IMR-90 (cell line): ENCODE measurements around the gene BOD1. TPM values are rescaled to one million over a fixed set of nuclear protein-coding genes. Genes with fewer than 3 reads are reported as not detected.

Experiments used
- ATAC-seq: fragments of 200-7000 bp; cut with Tn5 transposase; 2 replicates; pipeline ENCODE4 v1.9.1; 2020; ENCODE audit warnings: low read depth, mild to moderate bottlenecking, moderate library complexity
- BruUV-seq: library from RNA; stranded (reverse); fragments of 400-500 nt; replicated peaks from 2 replicates; lab custom pipeline; 2021; lab: Mats Ljungman, UMichigan
- CTCF ChIA-PET: fragments of 300-600 bp; formaldehyde crosslinking; extraction: SDS; loops from one replicate; lab custom pipeline; 2021; ENCODE audit warnings: antibody characterized with exemption; lab: Yijun Ruan, JAX
- POLR2A ChIA-PET: fragments of 300-600 bp; sonication (Branson Sonifier 250); formaldehyde crosslinking; loops from one replicate; lab custom pipeline; 2022; ENCODE audit warnings: antibody characterized with exemption; ENCODE audit not compliant: unreplicated experiment; lab: Charles Lee
- DNase-seq: peaks from one replicate; pipeline ENCODE4 v3.0.0; 2013
- H2AFZ ChIP-seq: replicated peaks from 2 replicates; pipeline ENCODE3; 2013; ENCODE audit warnings: low read length, mild to moderate bottlenecking; ENCODE audit not compliant: poor library complexity
- H2AK5ac ChIP-seq: 2 replicates; pipeline ENCODE4 v1.6.1; 2013; ENCODE audit warnings: low read depth, low read length, inconsistent platforms
- H2AK9ac ChIP-seq: replicated peaks from 2 replicates; pipeline ENCODE3; 2013; ENCODE audit warnings: mild to moderate bottlenecking, low read depth, low read length, moderate library complexity; ENCODE audit not compliant: poor library complexity
- H2BK120ac ChIP-seq: 2 replicates; pipeline ENCODE4 v1.6.1; 2013; ENCODE audit warnings: low read depth, low read length, inconsistent platforms
- H2BK15ac ChIP-seq: 3 replicates; pipeline ENCODE4 v1.6.1; 2013; ENCODE audit warnings: low read depth, low read length, inconsistent platforms
- H2BK20ac ChIP-seq: 2 replicates; pipeline ENCODE4 v1.6.1; 2013; ENCODE audit warnings: low read depth, mild to moderate bottlenecking, inconsistent platforms, low read length, moderate library complexity
- H2BK5ac ChIP-seq: 2 replicates; pipeline ENCODE4 v1.6.1; 2013; ENCODE audit warnings: mild to moderate bottlenecking, low read depth, low read length, inconsistent platforms; ENCODE audit not compliant: poor library complexity, severe bottlenecking
- H3K14ac ChIP-seq: replicated peaks from 2 replicates; pipeline ENCODE4 v1.6.1; 2013; ENCODE audit warnings: low read depth, low read length, inconsistent platforms
- H3K18ac ChIP-seq: 2 replicates; pipeline ENCODE4 v1.6.1; 2013; ENCODE audit warnings: low read depth, low read length, control low read depth
- H3K23ac ChIP-seq: 2 replicates; pipeline ENCODE4 v1.6.1; 2013; ENCODE audit warnings: low read depth, low read length, inconsistent platforms
- H3K27ac ChIP-seq: 2 replicates; pipeline ENCODE4 v1.5.1; 2013; ENCODE audit warnings: mild to moderate bottlenecking, control low read depth, low read length; ENCODE audit not compliant: insufficient read depth
- H3K27me3 ChIP-seq: 2 replicates; pipeline ENCODE4 v1.6.1; 2013; ENCODE audit warnings: low read length; ENCODE audit not compliant: control insufficient read depth, insufficient read depth
- H3K36me3 ChIP-seq: 2 replicates; pipeline ENCODE4 v1.6.1; 2013; ENCODE audit warnings: low read length, mixed read lengths; ENCODE audit not compliant: control insufficient read depth, insufficient read depth
- H3K4ac ChIP-seq: 2 replicates; pipeline ENCODE4 v1.6.1; 2013; ENCODE audit warnings: low read depth, low read length, inconsistent platforms
- H3K4me1 ChIP-seq: 2 replicates; pipeline ENCODE4 v1.6.1; 2013; ENCODE audit warnings: low read length, mixed read lengths; ENCODE audit not compliant: control insufficient read depth, insufficient read depth
- H3K4me2 ChIP-seq: 2 replicates; pipeline ENCODE4 v1.6.1; 2013; ENCODE audit warnings: low read depth, mild to moderate bottlenecking, control low read depth, low read length, moderate library complexity
- H3K4me3 ChIP-seq: 2 replicates; pipeline ENCODE4 v1.5.1; 2013; ENCODE audit warnings: low read depth, mild to moderate bottlenecking, control low read depth, low read length, moderate library complexity; ENCODE audit not compliant: insufficient read depth
- H3K56ac ChIP-seq: 2 replicates; pipeline ENCODE4 v1.6.1; 2013; ENCODE audit warnings: low read length, inconsistent platforms; ENCODE audit not compliant: insufficient read depth; ENCODE audit errors: extremely low read depth
- H3K79me1 ChIP-seq, 2 experiments: 2 replicates each; pipeline ENCODE4 v1.6.1; 2013; ENCODE audit warnings: low read length in 2 of 2, inconsistent platforms in 1 of 2, low read depth in 1 of 2
- H3K9ac ChIP-seq: 2 replicates; pipeline ENCODE4 v1.6.1; 2013; ENCODE audit warnings: low read depth, low read length, control low read depth
- H3K9me1 ChIP-seq: 2 replicates; pipeline ENCODE4 v1.6.1; 2013; ENCODE audit warnings: low read length, inconsistent platforms; ENCODE audit not compliant: insufficient read depth
- H3K9me3 ChIP-seq: 2 replicates; pipeline ENCODE4 v1.6.1; 2013; ENCODE audit warnings: low read length; ENCODE audit not compliant: control insufficient read depth, insufficient read depth
- H4K20me1 ChIP-seq: 2 replicates; pipeline ENCODE4 v1.6.1; 2013; ENCODE audit warnings: low read length, inconsistent platforms; ENCODE audit not compliant: insufficient read depth
- H4K5ac ChIP-seq: 2 replicates; pipeline ENCODE4 v1.6.1; 2013; ENCODE audit warnings: mild to moderate bottlenecking, low read depth, low read length, control low read depth
- H4K8ac ChIP-seq, 2 experiments: 2 replicates each; pipeline ENCODE4 v1.6.1; 2013; ENCODE audit warnings: low read depth in 2 of 2, low read length in 2 of 2, control low read depth in 1 of 2, inconsistent platforms in 1 of 2
- H4K91ac ChIP-seq: 2 replicates; pipeline ENCODE4 v1.6.1; 2013; ENCODE audit warnings: low read depth, low read length, inconsistent platforms; ENCODE audit not compliant: insufficient read depth
- CHD1 ChIP-seq: IDR thresholded peaks from 2 replicates; pipeline ENCODE4 v1.6.1; 2012; ENCODE audit warnings: low read depth, low read length, improper control_type of control experiment
- MAZ ChIP-seq: IDR thresholded peaks from 2 replicates; pipeline ENCODE4 v1.6.1; 2012; ENCODE audit warnings: low read depth, mild to moderate bottlenecking, low read length, improper control_type of control experiment, moderate library complexity, borderline replicate concordance
- MXI1 ChIP-seq: IDR thresholded peaks from 2 replicates; pipeline ENCODE4 v1.6.1; 2012; ENCODE audit warnings: low read depth, mild to moderate bottlenecking, low read length, moderate library complexity, borderline replicate concordance
- RAD21 ChIP-seq: IDR thresholded peaks from 2 replicates; pipeline ENCODE4 v1.6.1; 2012; ENCODE audit warnings: low read length, improper control_type of control experiment
- WGBS, 2 experiments: methylation state at CpG; one replicate each; pipeline versions ENCODE4 v1.1.5 to v1.1.7; 2013; ENCODE audit warnings: missing lambda C conversion rate in 2 of 2; ENCODE audit not compliant: insufficient read length in 1 of 2; ENCODE audit errors: extremely low coverage in 2 of 2; 5-methylcytosine and 5-hydroxymethylcytosine counted together
- dilution Hi-C: fragments of 300-500 bp; cut with HindIII; formaldehyde crosslinking; loops from one replicate; pipeline ENCODE4 v1.14.3; 2018; ENCODE audit warnings: low sequenced_read_pairs; ENCODE audit not compliant: unreplicated experiment
- in situ Hi-C: fragments of 300-500 bp; cut with MboI; formaldehyde crosslinking; loops from 3 replicates; pipeline ENCODE4 v1.14.3; 2019; ENCODE audit warnings: low sequenced_read_pairs, inconsistent platforms, mixed read lengths
- intact Hi-C: fragments of 100-400 bp; cut with micrococcal nuclease; formaldehyde crosslinking; loops from 2 replicates; pipeline ENCODE4 v1.10.0; 2022
- polyA plus RNA-seq, 3 experiments: library from polyadenylated mRNA; depleted of rRNA; stranded (reverse); fragments of >200 nt; gene quantifications; 2 replicates each; pipeline ENCODE4 v1.2.3, GENCODE V29; 2012; ENCODE audit warnings: low replicate concordance in 1 of 3
- total RNA-seq: library from RNA; depleted of rRNA; stranded (reverse); fragments of >200 nt; gene quantifications from 2 replicates; pipeline ENCODE4 v1.2.3, GENCODE V29; 2012

BOD1 gene
- total and polyA plus RNA-seq, 2 of the 4 experiments (the other 2 are of a cell fraction): 57.9 to 71.7 TPM

- Histone ChIP-seq H2BK5ac (no peak overlapping the region), H4K8ac (no peak overlapping the region), H3K9me3 (peaks cover 6% of the 10 kb centered on the region), H2BK15ac (no peak overlapping the region), H3K36me3 (no peaks in the 10 kb centered on the region), H3K79me1 (no peaks in the 10 kb centered on the region), H3K27me3 (peaks cover 8% of the 10 kb centered on the region; the same call in 1 of the 2 replicates), H3K14ac (no peak overlapping the region), H3K23ac (no peak overlapping the region), H2AFZ (no peak overlapping the region), H3K9ac (no peak overlapping the region), H3K27ac (no peak overlapping the region), H2AK5ac (no peak overlapping the region), H3K18ac (no peak overlapping the region), H2BK20ac (no peak overlapping the region), H3K4me1 (no peaks in the 10 kb centered on the region), H3K56ac (no peak overlapping the region), H3K4ac (no peak overlapping the region), H3K9me1 (no peaks in the 10 kb centered on the region), H3K4me2 (no peak overlapping the region), H4K20me1 (no peaks in the 10 kb centered on the region), H4K91ac (no peak overlapping the region), H4K5ac (no peak overlapping the region), H3K4me3 (no peak overlapping the region), H2AK9ac (no peak overlapping the region), H2BK120ac (no peak overlapping the region)
- dilution Hi-C loops: no loop called here
- ChIA-PET CTCF (interaction anchor here (0.9 kb wide), 1 partner anchor 11 kb away, joined by 3 read pairs; no protein-coding TSS in a partner anchor), POLR2A (no interaction called here)
- in situ Hi-C loops: no loop called here
- DNase-seq: no peak
- BruUV-seq: no TSS peak
- intact Hi-C loops: no loop called here
- ATAC-seq: no peak
- TF ChIP-seq MAZ (no peak), RAD21 (no peak), MXI1 (no peak), CHD1 (no peak)
- 47% methylated on average over 11 of the region's 14 CpGs; no CpG with 5 or more reads in 1 of the 2 experiments for WGBS, 2 experiments
Observed at GRCh38 chr5:173657741-173658356, 41.4 kb upstream of the BOD1 start.
